Measurements from ENCODE around the gene TULP4.

DNA sequence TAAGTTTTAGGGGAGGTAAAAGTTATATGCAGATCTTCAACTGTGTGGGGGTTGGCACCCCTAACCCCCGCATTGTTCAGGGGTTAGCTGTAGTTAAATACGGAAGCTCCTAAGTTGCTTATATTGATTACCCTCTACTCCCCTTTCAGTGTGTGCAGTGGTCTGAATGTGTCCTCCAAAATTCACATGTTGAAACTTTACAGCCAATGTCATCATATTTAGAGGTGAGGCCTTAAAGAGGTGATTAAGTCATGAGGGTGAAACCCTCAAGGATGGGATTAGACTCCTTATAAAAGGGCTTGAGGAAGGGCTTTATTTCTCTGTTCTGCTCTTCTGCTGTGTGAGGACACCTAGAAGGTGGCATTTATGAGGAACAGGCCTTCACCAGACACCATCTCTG lies 22.3 kb downstream of the TULP4 start:
- TF ChIP-seq YY1 (IDR thresholded peaks at IDR 0.05; ENCODE audit: insufficient read depth, insufficient read length) (no peak), ZNF274 (IDR thresholded peaks at IDR 0.05; ENCODE audit: low read depth, low read length) (no peak)

Measured in NT2/D1 (cell line).